K562 (cell line): Measurements from ENCODE around the gene NDUFB5. TPM values are rescaled to one million over a fixed set of nuclear protein-coding genes. Genes with fewer than 3 reads are reported as not detected.

Experiments
- ATAC-seq: fragments of 200-7000 bp; cut with Tn5 transposase; 3 replicates; pipeline ENCODE4 v1.9.1; 2020; ENCODE audit warnings: moderate library complexity
- BruUV-seq: library from RNA; stranded (reverse); fragments of 400-500 nt; replicated peaks from 2 replicates; lab custom pipeline; 2021; lab: Mats Ljungman, UMichigan
- CTCF ChIA-PET: fragments of 300-600 bp; formaldehyde crosslinking; extraction: SDS; loops from one replicate; lab custom pipeline; 2021; ENCODE audit warnings: low intra/inter-chr PET ratio; lab: Yijun Ruan, JAX
- POLR2A ChIA-PET: fragments of 300-600, 350-650 bp; sonication (Branson Sonifier 250); formaldehyde crosslinking; extraction: SDS; loops from one replicate; lab custom pipeline; 2021; ENCODE audit warnings: antibody characterized with exemption, inconsistent platforms; lab: Yijun Ruan, JAX
- DNase-seq, 4 experiments: peaks; one replicate each; pipeline versions ENCODE4 v3.0.0 to v3.0.0-alpha.2; 2011 to 2018; ENCODE audit warnings: low spot score in 3 of 4, mixed read lengths in 3 of 4; ENCODE audit errors: extremely low read depth in 1 of 4
- FAIRE-seq: peaks from 2 replicates; lab custom pipeline; 2011; peaks lifted over from hg19 to GRCh38; lab: Jason Lieb, UNC
- H2AFZ ChIP-seq: 2 replicates; pipeline ENCODE4 v1.6.0; 2011; ENCODE audit warnings: low read depth, low read length, control low read depth, inconsistent platforms
- H3K27ac ChIP-seq: fragments of 200-600 bp; 3 replicates; pipeline ENCODE4 v1.8.0; 2011; ENCODE audit warnings: low read depth, mild to moderate bottlenecking, control low read depth, inconsistent platforms, low read length, moderate library complexity, mixed read lengths; ENCODE audit errors: extremely low read depth
- H3K27me3 ChIP-seq, 2 experiments: fragments of 300-600 bp in 1 of 2; 2 replicates in 1 of 2; 3 replicates in 1 of 2; pipeline versions ENCODE4 v1.6.0 to v1.8.0; 2011; ENCODE audit warnings: inconsistent platforms in 2 of 2, low read length in 2 of 2, mild to moderate bottlenecking in 1 of 2, mixed read lengths in 1 of 2, moderate library complexity in 1 of 2; ENCODE audit not compliant: control insufficient read depth in 2 of 2, insufficient read depth in 2 of 2
- H3K36me3 ChIP-seq: fragments of 300-600 bp; 3 replicates; pipeline ENCODE4 v1.8.0; 2011; ENCODE audit warnings: mild to moderate bottlenecking, low read length, inconsistent platforms; ENCODE audit not compliant: control insufficient read depth, insufficient read depth
- H3K4me1 ChIP-seq, 2 experiments: fragments of 200-600 bp in 1 of 2; replicated peaks in 1 of 2; 2 replicates in 1 of 2; 3 replicates in 1 of 2; pipeline versions ENCODE4 v1.5.1 to v1.8.0; 2011; ENCODE audit warnings: inconsistent platforms in 2 of 2, low read length in 2 of 2, mild to moderate bottlenecking in 1 of 2, mixed read lengths in 1 of 2, moderate library complexity in 1 of 2; ENCODE audit not compliant: control insufficient read depth in 2 of 2, insufficient read depth in 2 of 2
- H3K4me2 ChIP-seq: 2 replicates; pipeline ENCODE4 v1.6.1; 2011; ENCODE audit warnings: low read length, control low read depth, inconsistent platforms, mixed read lengths; ENCODE audit not compliant: insufficient read depth
- H3K4me3 ChIP-seq: fragments of 200-600 bp; sonication (generic), shearing (Covaris generic); 2 replicates; pipeline ENCODE4 v1.5.1; 2016; ENCODE audit warnings: control low read depth, inconsistent platforms
- H3K79me2 ChIP-seq: fragments of 200-600 bp; 3 replicates; pipeline ENCODE4 v1.8.0; 2011; ENCODE audit warnings: low read length, inconsistent platforms; ENCODE audit not compliant: control insufficient read depth, insufficient read depth
- H3K9ac ChIP-seq, 2 experiments: 2 replicates each; pipeline versions ENCODE4 v1.6.0 to v1.6.1; 2011; ENCODE audit warnings: low read depth in 2 of 2, low read length in 2 of 2, control low read depth in 1 of 2, inconsistent platforms in 1 of 2, mild to moderate bottlenecking in 1 of 2, mixed read lengths in 1 of 2; ENCODE audit not compliant: insufficient read depth in 1 of 2
- H3K9me1 ChIP-seq: one replicate; pipeline ENCODE4 v1.6.0; 2011; ENCODE audit warnings: inconsistent platforms, mild to moderate bottlenecking, low read length, moderate library complexity; ENCODE audit not compliant: control insufficient read depth, insufficient read depth
- H3K9me3 ChIP-seq: replicated peaks from 2 replicates; pipeline ENCODE4 v1.5.1; 2011; ENCODE audit warnings: low read depth, low read length, inconsistent platforms; ENCODE audit not compliant: control insufficient read depth, insufficient read depth
- H4K20me1 ChIP-seq: replicated peaks from 2 replicates; pipeline ENCODE4 v1.6.1; 2011; ENCODE audit warnings: low read length, inconsistent platforms, mixed read lengths; ENCODE audit not compliant: control insufficient read depth, insufficient read depth
- EGR1 ChIP-seq: fragments of 450-650 bp; conservative IDR thresholded peaks from 2 replicates; pipeline ENCODE4 v1.6.1; 2017; ENCODE audit warnings: mild to moderate bottlenecking
- ETS1 ChIP-seq: conservative IDR thresholded peaks from 2 replicates; pipeline ENCODE4 v1.6.1; 2011; ENCODE audit warnings: low read depth, mild to moderate bottlenecking, low read length; ENCODE audit not compliant: control insufficient read depth
- FOXA3 ChIP-seq, 2 experiments: fragments of 450-650 bp in 1 of 2; sonication (generic) in 1 of 2; formaldehyde crosslinking; IDR thresholded peaks in 1 of 2; conservative IDR thresholded peaks in 1 of 2; 2 replicates each; pipeline versions ENCODE4 v1.4.0 to v1.8.0; 2020 to 2022; ENCODE audit warnings: mild to moderate bottlenecking in 2 of 2, missing genetic modification reagents in 1 of 2
- GABPB2 ChIP-seq: fragments of 250-450 bp; sonication (Bioruptor Pico); conservative IDR thresholded peaks from 2 replicates; pipeline ENCODE4 v1.5.1; 2021; ENCODE audit warnings: mild to moderate bottlenecking
- HSF4 ChIP-seq: fragments of 250-450 bp; sonication (Bioruptor Pico); IDR thresholded peaks from 2 replicates; pipeline ENCODE4 v2.1.2; 2022; ENCODE audit warnings: mild to moderate bottlenecking, moderate library complexity, borderline replicate concordance
- KDM1A ChIP-seq, 2 experiments: fragments of 450-650 bp; IDR thresholded peaks; 2 replicates each; pipeline ENCODE4 v1.6.1; 2016; ENCODE audit warnings: mild to moderate bottlenecking in 2 of 2
- MCM5 ChIP-seq: fragments of 450-650 bp; IDR thresholded peaks from 2 replicates; pipeline ENCODE4 v1.6.1; 2016; ENCODE audit warnings: low read depth
- RAD51 ChIP-seq: fragments of 450-650 bp; IDR thresholded peaks from 2 replicates; pipeline ENCODE4 v1.7.1; 2016; ENCODE audit warnings: low read depth, mild to moderate bottlenecking, borderline replicate concordance
- SAFB ChIP-seq: fragments of 200-400 bp; formaldehyde crosslinking; IDR thresholded peaks from 2 replicates; pipeline ENCODE4 v1.6.1; 2017; ENCODE audit warnings: low read depth, low read length, borderline replicate concordance
- TEAD2 ChIP-seq: fragments of 450-650 bp; IDR thresholded peaks from 2 replicates; pipeline ENCODE4 v1.6.1; 2016; ENCODE audit warnings: missing genetic modification characterization, control low read depth, missing compliant biosample characterization
- ZNF175 ChIP-seq: fragments of 200-800 bp; sonication (Bioruptor generic); IDR thresholded peaks from 2 replicates; pipeline ENCODE4 v1.6.1; 2016; ENCODE audit warnings: low read depth, mild to moderate bottlenecking, missing genetic modification characterization, missing compliant biosample characterization
- WGBS: fragments of 100-300 bp; shearing (Covaris generic); methylation state at CpG from one replicate; pipeline ENCODE4 v1.1.6; 2016; ENCODE audit warnings: low coverage, mixed read lengths; ENCODE audit not compliant: insufficient coverage; ENCODE audit errors: missing lambda C conversion rate; 5-methylcytosine and 5-hydroxymethylcytosine counted together
- in situ Hi-C: fragments of 300-500 bp; cut with MboI; formaldehyde crosslinking; loops from 4 replicates; pipeline ENCODE4 v1.15.0; 2018; ENCODE audit warnings: inconsistent platforms, mixed read lengths
- intact Hi-C: fragments of 100-400 bp; cut with micrococcal nuclease; formaldehyde crosslinking; loops from 2 replicates; pipeline ENCODE4 v1.14.2; 2022
- polyA plus RNA-seq, 8 experiments: library from polyadenylated mRNA; depleted of rRNA in 4 of 8; stranded (reverse) in 5 of 8; unstranded in 3 of 8; fragments of >200 nt; fragmentation: Nextera tagmentation in 2 of 8; fragmentation: Illumina TruSeq in 1 of 8; extraction: Ambion mirVana in 2 of 8; extraction: Trizol in 1 of 8; gene quantifications; 2 replicates each; pipeline versions ENCODE4 v1.2.1 to v1.2.3, GENCODE V29; 2011 to 2014; ENCODE audit warnings: inconsistent platforms in 1 of 8, missing spikeins in 1 of 8
- total RNA-seq, 7 experiments: library from RNA; depleted of rRNA in 6 of 7; stranded (reverse); fragments of >200 nt in 6 of 7; fragmentation: Illumina TruSeq in 2 of 7; extraction: Trizol in 2 of 7; gene quantifications; 2 replicates each; pipeline versions ENCODE4 v1.2.1 to v1.2.3, GENCODE V29; 2011 to 2021; ENCODE audit warnings: low replicate concordance in 1 of 7
- TF ChIP-seq, protein P1 (sequence below): sonication (generic); formaldehyde crosslinking; IDR thresholded peaks from 2 replicates; pipeline ENCODE4 v1.8.1; 2023; ENCODE audit warnings: mild to moderate bottlenecking, missing genetic modification reagents
- TF ChIP-seq, protein P2 (sequence below): fragments of 250-450 bp; sonication (Bioruptor Pico); IDR thresholded peaks from 2 replicates; pipeline ENCODE4 v1.5.0; 2021

Gene NDUFB5
- total and polyA plus RNA-seq, 9 of the 15 experiments (the other 6 are each of a cell fraction or from before 2014, with no cell fraction given) = 128 to 466 (median 176) TPM

DNA sequence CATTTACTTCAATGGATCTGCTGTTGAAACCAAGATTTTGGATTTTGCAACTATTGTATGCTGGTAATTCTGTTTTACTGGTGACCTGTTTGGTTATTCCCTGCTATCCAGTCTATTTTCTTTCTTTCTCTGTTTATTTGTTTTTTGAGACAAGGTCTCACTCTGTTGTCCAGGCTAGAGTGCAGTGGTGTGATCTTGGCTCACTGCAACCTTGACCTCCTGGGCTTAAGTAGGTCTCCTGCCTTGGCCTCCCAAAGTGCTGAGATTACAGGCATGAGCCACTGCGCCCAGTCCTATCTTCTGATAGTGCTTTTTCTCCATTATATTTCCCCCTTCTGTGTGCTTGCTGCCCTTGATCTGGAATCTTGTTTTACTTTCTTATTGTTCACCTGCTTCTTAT is 63.8 kb downstream of the NDUFB5 start (continued):
- TF ChIP-seq, protein P1, sequence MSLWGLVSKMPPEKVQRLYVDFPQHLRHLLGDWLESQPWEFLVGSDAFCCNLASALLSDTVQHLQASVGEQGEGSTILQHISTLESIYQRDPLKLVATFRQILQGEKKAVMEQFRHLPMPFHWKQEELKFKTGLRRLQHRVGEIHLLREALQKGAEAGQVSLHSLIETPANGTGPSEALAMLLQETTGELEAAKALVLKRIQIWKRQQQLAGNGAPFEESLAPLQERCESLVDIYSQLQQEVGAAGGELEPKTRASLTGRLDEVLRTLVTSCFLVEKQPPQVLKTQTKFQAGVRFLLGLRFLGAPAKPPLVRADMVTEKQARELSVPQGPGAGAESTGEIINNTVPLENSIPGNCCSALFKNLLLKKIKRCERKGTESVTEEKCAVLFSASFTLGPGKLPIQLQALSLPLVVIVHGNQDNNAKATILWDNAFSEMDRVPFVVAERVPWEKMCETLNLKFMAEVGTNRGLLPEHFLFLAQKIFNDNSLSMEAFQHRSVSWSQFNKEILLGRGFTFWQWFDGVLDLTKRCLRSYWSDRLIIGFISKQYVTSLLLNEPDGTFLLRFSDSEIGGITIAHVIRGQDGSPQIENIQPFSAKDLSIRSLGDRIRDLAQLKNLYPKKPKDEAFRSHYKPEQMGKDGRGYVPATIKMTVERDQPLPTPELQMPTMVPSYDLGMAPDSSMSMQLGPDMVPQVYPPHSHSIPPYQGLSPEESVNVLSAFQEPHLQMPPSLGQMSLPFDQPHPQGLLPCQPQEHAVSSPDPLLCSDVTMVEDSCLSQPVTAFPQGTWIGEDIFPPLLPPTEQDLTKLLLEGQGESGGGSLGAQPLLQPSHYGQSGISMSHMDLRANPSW (CRISPR knock-in tag) = no peak
- TF ChIP-seq SAFB (no peak), RAD51 (no peak)

DNA sequence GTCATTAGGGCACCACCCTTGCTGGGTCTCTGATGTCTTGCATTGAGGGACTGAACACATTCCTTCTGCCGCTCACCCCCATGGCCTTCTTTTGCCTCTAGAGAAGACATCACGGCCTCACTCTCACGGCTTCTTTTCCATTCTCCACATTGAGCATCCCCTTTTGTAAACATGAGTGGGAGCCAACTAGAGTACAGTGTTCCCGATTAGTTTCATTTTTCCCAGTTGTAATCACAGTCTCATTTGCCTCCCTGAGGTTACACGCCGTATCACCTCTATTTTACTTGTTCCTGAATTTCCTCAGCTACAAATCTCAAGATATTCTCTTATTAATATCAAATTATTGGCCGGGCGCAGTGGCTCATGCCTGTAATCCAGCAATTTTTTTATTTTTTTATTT is 65.7 kb downstream of the NDUFB5 start:
- ChIA-PET POLR2A (no interaction called here), CTCF (no interaction called here)
- no peak for TF ChIP-seq TEAD2
- TF ChIP-seq, protein P2, sequence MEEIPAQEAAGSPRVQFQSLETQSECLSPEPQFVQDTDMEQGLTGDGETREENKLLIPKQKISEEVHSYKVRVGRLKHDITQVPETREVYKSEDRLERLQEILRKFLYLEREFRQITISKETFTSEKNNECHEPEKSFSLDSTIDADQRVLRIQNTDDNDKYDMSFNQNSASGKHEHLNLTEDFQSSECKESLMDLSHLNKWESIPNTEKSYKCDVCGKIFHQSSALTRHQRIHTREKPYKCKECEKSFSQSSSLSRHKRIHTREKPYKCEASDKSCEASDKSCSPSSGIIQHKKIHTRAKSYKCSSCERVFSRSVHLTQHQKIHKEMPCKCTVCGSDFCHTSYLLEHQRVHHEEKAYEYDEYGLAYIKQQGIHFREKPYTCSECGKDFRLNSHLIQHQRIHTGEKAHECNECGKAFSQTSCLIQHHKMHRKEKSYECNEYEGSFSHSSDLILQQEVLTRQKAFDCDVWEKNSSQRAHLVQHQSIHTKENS (CRISPR knock-in tag) = no peak
- TF ChIP-seq MCM5 = no peak
- TF ChIP-seq KDM1A (IDR thresholded peaks at IDR 0.05) = no peak
- no peak for TF ChIP-seq ETS1
- no peak for TF ChIP-seq GABPB2
- TF ChIP-seq EGR1 = no peak
- TF ChIP-seq ZNF175 = no peak
- TF ChIP-seq HSF4 (CRISPR knock-in tag) = no peak
- no peak for TF ChIP-seq FOXA3 (CRISPR knock-in tag; conservative IDR thresholded peaks at IDR 0.05 in 1 of 2, IDR thresholded peaks at IDR 0.05 in 1 of 2)
- H3K4me2 ChIP-seq = no peak overlapping the region
- H3K36me3 ChIP-seq = no peaks in the 10 kb centered on the region
- no peak overlapping the region for H3K9ac ChIP-seq
- DNase-seq (no peak), FAIRE-seq (no peak), ATAC-seq (no peak)
- peaks cover 12 to 40% of the 10 kb centered on the region in 2 experiments for H3K27me3 ChIP-seq
- H3K9me1 ChIP-seq = no peaks in the 10 kb centered on the region
- H3K4me3 ChIP-seq = no peak overlapping the region
- no peak overlapping the region for H2AFZ ChIP-seq
- intact Hi-C loops = no loop called here
- H4K20me1 ChIP-seq = 0 out of 2 replicates have a peak, but pooled peaks cover 3% of the 10 kb centered on the region
- no peaks in the 10 kb centered on the region for H3K79me2 ChIP-seq
- no peak overlapping the region for H3K27ac ChIP-seq
- in situ Hi-C loops = no loop called here
- 18% methylated on average over 8 of the region's 8 CpGs for WGBS
- no peaks in the 10 kb centered on the region for H3K9me3 ChIP-seq
- H3K4me1 ChIP-seq = no peaks in the 10 kb centered on the region
- BruUV-seq = no TSS peak
